Pons (tissue), 1 donor: ENCODE measurements around the gene MIX23.
A peak's percentile ranks its signal among the peaks of the same experiment; 100 is the strongest.

Source experiments
- DNase-seq: peaks from one replicate; pipeline ENCODE4 v3.0.0-alpha.2; 2016; ENCODE audit warnings: low spot score

MIX23 gene

DNA sequence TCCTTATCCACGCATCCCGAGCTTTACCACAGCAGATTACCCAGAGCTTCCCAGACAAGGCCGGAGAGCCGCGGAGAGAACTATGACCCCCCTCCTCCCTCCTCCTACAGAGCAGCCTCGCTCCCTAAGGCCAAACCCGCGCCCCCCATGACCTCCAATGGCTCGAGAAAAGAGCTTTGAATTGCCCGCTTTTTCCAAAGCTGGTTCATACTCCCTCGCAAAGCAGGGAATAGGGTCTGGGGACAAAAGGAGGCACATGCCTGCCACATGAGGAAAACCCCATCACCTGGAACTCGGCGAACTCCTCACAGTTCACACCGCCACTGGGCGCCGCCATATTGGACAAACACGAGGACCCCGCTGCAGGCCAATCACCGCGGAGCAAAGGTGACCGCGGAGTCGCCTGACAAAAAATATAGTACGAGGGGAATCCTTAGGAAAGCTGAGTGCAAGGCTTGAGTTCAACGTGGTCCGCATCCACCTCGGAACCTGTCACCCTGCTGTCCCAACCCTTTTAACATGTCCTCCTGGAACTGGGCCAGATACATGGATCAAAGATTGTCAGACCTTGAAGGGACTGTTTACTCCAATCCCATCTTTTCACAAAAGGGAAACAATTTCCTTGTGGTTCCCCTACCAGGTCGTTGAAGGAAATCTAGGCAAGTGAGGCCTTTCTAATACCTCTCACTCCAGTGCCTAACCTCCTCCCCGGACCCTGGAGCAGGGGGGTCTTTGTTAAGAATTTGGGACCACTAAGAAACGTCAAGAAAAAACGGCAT lies at the start of gene MIX23:
Gene MIX23 (minus strand): TSS at position 344 of the 779 bp plus-strand sequence. CDS start 7 bp downstream, at position 337.
- DNase-seq = peak; percentile 84

DNA sequence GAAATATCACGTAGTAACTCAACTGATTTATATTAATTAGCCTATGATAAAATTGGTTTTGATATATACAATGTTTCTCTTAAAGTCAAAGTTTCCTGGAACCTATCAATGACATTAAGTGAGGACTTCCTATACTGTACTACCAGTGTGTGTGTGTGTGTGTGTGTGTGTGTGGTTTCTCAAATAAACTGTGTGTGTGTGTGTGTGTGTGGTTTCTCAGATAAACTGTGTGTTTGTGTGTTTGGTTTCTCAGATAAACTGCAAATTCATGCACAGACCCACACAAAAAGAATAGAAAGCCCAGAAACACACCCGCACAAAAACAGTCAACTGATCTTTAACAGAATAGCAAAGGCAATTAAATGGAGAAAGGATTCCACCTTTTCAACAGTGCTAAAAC lies 47.3 kb upstream of the MIX23 start:
- DNase-seq = no peak

DNA sequence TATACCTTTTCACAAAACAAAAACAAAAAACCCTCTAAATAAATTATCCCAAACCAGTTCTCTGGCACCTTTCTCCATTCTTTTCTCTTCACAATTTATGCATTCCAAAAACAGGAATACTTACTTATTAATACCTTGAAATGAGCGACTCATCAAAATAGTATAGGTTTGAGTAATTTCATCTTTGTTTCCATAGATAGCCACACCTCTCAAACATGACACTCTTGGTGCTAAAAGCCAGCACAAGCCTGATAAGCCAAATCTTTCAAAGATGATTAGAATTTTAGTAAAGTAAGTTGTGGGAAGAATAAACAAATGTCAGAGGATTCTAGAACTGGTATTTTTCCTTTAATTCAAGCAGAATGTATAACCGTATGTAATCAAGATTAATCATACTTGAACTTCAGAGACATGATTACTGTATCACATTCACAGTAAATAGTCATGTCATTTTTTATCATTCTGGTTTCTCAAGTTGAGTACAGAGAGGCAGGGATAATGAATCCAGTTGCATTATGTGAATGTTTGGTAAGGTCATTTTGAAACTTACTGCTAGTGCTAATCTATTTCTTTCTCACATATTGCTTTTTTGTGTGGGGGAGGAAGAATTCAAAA lies 44.9 kb upstream of the MIX23 start:
- DNase-seq = no peak

DNA sequence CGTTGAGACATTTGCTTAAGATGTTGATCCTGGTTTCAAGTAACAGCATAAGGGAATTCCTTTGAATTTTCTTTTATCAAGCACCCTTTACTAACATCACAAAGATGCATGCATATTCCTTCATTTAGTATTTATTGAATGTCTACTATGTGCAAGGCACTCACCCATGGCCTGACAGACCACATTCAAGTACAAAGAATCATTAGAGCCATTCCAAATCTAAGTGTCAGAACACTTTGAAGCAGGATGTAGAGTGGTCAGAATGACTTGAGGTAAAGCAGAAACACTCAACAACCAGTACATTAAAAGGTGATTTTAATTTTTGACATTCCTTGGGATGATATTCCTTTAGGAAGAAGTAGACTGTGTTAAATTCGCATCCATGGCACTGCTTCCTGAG lies 38.8 kb upstream of the MIX23 start:
- DNase-seq = no peak

DNA sequence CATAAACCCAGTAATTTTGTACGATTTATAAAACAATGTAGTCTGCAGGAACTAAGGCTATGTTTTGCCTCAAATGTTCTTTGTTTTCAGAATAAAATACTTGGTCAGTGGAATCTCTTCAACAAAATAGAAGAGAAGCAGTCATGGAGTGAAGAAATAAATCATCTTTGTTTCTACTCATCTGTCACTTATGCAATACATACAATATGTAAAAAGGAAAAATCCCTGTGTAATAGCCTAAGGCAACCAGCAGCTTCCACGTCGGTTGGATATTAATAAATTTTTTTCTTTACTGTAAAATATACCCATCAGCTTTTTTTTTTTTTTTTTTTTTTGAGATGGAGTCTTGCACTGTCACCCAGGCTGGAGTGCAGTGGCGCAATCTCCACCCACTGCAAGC lies 38.1 kb upstream of the MIX23 start:
- no peak for DNase-seq

DNA sequence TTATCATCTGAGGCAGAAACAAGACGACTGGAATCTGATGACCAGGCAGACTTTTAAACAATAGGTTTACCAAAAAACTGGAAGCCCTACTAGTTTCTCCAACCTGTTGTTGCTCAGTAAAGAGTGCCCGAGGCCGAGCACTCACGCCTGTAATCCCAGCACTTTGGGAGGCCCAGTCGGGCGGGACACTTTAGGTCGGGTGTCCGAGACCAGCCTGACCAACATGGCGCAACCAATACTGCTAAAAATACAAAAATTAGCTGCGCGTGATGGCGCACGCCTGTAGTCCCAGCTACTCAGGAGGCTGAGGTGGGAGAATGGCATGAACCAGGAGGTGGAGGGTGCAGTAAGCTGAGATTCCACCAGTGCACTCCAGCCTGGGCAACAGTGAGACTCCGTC lies 33.9 kb upstream of the MIX23 start:
- no peak for DNase-seq

DNA sequence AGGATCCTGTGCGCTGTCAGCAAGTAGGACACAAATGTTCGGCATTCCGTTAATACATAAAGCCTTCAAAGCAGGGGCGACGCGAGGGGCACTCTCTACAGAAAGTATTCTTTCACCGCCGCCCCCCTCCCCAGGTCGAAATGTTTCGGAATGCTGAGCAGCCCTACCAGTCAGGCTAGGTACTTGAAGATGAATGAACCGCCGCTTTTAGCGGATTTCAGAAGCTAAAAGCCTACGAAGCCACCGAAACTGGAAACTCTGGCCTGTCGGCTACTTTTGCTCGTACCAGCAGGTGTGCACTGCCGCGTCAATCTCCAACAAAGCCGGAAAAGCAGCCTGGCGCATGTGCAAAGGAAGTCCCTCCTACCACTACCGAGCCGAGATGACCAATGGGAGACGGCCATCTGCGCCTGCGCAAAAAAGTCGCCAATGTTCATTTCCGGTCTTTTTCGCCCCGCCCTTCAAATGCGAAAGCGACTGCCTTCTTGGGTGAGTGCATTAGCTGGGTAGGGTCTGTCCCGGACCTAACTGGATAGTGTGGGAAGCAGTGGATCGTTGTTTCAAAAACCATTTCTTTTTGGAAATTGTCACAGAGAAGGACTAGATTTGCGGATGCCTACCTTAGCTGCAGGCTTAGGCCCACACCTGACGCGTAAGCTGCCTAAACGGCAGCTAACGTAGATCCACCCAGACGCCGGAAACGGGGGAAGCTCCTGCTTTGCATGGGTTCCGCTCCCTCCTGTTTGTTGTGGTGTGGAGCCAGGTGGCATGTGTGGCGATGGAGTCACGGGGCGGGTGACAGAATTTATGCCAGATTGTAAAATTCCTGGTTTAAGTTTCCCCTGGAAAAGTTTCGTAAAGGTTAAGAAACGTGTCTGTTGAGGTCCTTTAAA lies 33.0 kb upstream of the MIX23 start, which contains the start of gene WDR5B:
Gene WDR5B (minus strand): TSS at position 301 of the 893 bp plus-strand sequence. CDS start 534 bp downstream, outside the sequence.
- peak; percentile 98 for DNase-seq

DNA sequence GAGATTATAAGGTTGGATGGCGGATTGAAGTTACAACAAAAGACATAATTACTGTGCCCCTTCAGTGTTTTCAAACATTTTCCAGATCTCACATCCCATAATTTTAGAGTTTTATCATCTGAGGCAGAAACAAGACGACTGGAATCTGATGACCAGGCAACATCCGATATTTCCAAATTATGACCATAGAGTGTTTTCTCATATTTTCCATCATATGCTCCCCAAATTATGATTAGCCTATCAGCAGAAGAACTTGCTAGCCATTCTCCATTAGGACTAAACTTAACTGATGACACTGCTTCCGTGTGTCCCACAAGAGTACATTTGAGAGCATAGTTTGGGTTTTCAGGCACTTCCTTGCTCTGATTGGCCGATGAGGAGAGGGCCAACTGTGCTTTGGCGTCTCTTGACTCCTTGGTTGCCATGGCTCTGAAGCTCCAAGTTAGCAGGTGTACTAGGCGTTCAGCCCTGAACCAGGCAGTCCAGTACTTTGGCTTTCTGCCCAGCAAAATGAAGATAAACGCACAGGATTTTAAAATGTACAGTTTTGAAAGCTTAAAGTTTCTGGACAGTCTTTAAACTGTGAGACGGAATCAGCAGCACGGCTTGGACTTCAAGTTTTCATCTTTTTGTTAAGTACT lies 32.2 kb upstream of the MIX23 start:
- peak; percentile 52 for DNase-seq

DNA sequence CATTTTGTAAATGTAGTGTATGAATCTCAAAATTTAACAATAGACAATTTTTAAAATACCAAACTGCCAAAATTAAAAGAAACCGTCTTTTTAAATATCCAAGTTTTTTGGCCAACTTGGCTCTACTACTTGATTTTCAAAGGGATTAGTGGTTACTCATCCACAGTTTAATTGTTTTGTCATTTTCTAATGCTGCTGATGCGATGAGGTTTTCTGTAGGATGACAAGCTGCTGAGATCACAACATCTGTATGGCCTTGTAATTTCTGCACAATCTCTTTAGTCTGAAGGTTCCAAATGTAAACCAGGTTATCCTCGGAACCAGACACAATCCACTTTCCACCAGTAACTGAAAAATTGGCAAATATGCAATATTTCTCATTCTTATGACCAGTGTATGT lies 31.4 kb upstream of the MIX23 start:
- no peak for DNase-seq

DNA sequence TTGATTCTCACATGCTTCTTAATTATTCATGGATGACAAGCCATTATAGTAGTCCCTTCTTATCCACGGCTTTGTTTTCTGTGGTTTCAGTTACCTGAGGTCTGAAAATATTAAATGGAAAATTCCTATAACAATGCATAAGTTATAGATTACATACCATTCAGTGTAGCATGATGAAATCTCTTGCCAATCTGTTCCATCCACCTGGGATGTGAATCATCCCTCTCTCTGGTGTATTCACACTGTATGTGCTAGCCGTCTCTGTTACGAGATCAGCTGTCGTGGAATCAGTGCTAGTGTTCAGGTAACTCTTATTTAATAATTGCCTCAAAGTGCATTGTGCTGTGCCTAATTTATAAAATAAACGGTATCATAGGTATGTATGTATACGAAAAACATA lies 27.6 kb upstream of the MIX23 start:
- no peak for DNase-seq

DNA sequence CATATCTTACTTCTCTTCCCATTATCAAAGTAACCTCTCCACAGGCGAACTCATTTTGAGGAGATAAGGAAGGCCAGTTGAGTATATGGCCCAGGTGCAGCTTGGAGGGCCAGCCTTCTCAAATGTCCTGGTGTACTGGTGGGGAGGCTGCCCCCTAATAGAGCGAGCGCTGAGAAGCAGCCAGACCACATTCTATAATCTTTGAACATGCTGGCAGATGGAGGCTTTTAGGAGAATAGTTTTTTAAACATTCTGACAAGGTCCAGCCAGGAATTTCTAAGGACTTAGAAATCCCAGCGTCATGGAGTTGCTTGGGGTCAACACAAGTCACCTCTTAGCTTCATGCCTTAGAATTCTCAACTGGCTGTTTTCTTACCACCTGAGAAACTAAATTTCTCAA lies 27.1 kb upstream of the MIX23 start:
- DNase-seq = no peak

DNA sequence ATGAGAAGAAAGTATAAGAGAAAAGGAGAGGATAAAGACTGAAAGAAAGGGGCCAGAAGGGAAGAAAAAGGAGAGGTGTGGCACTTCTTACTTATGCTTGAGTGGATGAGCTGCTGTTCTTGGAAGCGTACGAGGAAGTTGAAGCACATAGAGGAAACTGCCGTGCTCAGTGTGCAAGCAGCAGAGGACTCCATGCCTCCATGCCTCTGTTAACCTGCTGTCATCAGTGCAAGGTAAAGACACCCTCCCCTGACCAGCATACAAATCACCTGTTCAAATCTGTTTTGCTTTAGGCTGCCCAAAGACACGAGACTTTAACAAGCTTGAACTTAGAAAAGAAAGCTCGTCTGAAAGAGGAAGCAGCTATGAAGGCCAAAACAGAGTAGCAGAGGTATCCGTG lies 26.4 kb upstream of the MIX23 start:
- no peak for DNase-seq

DNA sequence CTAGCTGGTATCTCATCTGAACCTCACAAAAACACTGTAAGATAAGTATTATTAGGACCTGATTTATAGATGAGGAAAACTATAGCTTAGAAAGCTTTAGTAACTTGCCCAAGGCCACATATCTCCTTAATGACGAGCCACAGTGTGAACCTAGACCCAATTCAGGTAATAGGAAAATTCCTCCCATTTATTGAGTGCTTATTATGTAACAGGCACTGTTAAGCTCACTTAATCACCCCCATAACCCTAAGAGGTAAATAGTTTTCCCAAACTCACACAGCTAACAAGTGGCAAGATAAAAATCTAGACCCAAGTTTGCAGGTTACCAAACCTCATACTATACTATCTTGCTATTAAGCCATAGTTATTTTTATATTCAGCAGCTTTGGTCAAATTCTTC lies 24.9 kb upstream of the MIX23 start:
- no peak for DNase-seq

DNA sequence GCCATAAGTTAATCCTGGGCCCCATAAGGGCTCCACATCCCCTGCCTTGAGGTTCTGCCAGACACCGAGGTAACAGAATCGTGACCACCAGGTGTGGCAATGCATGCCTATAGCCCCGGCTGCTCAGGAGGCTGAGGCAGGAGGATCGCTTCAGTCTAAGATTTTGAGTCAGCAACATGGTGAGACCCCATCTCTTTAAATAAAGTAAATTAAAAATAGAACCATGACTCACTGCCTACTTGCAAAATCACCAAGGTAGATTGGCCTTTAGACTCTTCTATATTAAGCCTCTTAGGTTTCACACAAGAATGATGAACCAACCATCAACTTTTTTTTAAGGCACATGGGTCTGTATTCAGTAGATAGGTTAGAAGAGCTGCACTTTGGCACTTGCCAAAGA lies 23.2 kb upstream of the MIX23 start:
- no peak for DNase-seq

DNA sequence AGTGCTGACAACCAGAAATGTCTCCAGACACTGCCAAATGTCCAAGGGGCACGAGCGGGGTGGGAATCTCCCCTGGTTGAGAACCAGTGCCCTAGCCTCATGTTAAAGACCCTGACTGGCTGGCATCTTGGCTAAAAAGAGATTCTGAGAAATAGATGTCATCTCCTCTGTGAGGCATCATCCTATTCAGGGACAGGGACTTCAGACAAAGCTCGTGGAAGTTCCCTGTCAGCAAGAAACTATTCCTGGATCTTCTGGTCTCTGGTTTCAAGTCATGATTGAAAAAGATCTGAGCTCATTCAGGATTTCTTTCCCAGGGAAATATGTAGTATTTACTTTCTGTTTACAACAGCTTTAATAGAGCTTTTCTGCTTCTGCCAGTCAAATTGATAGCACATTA lies 22.0 kb upstream of the MIX23 start:
- DNase-seq = no peak

DNA sequence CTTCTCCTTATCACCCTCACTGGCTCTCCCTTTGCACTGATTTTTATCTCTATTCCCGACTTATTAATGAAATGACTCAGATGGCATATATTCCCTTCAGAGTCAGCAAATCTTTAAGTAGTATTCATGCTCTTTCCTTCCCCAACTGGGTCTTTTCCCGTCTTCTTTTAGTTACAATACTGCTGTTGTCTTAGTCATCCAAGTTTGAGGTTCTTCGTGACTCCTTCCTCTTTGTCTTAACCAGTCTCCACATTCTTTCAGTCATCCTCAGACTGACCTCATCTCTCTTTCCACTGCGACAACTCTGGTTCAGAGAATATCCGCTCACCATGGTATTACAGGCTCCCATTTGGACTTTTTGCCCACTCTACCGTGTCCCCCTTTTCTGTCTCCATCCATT lies 20.5 kb upstream of the MIX23 start:
- no peak for DNase-seq

DNA sequence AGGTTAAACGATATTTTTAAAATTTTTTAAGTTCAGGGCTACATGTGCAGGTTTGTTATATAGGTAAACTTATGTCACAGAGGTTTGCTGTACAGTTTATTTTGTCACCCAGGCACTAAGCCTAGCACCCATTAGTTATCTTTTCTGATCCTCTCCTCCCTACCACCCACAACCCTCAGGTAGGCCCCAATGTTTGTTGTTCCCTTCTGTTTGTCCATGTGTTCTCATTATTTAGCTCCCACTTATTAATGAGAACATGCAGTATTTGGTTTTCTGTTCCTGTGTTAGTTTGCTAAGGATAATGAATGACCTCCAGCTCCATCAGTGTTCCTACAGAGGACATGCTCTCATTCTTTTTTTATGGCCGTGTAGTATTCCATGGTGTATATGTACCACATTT lies 15.9 kb upstream of the MIX23 start:
- DNase-seq = no peak

DNA sequence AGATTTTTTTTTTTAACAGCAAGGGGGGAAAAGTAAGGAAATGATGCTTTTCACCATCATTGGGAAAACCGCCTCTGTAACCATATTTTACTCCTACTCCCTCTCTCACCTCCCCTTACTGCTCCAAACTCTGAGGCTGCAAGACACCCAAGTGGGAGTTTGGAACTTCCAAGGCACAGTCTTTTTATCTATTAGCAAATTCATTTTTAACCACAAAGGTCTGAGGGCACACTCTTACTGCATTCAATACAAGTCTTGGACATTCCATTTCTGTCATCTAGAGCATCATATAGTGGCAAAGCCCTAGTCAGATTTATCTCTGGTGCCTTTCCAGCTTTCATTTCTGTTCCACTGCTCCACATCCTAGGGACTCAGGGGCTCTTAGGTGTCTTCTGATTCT lies 14.2 kb upstream of the MIX23 start:
- DNase-seq = no peak

DNA sequence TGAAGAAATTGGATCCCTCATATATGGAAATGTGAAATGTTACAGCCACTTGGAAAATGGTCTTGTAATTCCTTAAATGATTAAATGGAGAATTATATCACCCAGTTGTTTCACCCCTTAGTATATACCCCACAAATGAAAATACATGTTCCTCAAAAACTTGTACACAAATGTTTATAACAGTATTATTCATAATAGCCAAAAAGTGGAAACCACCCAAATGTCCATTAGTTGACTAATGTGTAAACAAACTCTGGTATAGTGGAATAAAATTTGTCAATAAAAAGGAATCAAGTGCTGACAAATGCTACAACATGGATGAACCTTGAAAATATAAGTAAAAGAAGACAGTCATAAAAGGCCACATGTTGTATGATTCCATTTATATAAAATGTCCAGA lies 13.5 kb upstream of the MIX23 start:
- DNase-seq = no peak

DNA sequence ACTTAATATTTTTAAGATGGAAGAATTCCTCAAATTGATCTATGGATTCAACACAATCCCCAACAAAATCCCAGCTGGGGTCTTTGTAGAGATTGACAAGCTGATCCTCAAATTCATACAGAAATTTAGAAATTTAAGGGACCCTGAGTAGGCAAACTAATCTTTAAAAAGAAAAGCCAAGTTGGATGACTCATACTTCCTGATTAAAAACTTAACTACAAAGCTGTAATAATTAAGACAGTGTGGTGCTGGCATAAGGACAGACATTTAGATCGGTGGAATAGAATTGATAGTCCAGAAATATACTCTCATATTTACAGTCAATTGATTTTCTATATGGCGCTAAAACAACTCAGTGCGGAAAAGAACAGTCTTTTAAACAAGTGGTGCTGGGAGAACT lies 12.6 kb upstream of the MIX23 start:
- no peak for DNase-seq

DNA sequence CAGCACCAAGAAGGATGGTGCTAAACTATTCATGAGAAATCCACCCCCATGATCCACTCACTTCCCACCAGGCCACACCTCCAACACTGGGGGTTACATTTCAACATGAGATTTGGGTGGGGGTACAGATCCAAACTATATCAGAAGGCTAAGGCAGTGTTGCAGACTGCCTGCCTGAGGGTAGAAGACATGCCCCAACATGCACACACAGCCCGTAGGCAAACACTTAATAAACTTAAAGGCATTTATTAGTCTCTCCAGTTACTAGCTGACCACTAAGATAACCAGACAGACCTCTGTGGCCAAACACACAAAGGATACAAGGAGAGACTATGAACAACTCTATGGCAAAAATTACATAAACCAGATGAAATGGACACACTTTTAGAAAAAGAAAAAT lies 11.1 kb upstream of the MIX23 start:
- no peak for DNase-seq
